T-helper 9 cell (primary cell): ENCODE data around the gene CEP57L1.
A peak's percentile ranks its signal among the peaks of the same experiment; 100 is the strongest.
"Not testable (repeated sequence)": the region's sequence is repeated elsewhere in the genome, so short reads cannot be mapped to it uniquely, and the experiment has no call there.

Experiments used
- DNase-seq: peaks from one replicate; pipeline ENCODE4 v3.0.0-alpha.2; 2020

Gene CEP57L1

DNA sequence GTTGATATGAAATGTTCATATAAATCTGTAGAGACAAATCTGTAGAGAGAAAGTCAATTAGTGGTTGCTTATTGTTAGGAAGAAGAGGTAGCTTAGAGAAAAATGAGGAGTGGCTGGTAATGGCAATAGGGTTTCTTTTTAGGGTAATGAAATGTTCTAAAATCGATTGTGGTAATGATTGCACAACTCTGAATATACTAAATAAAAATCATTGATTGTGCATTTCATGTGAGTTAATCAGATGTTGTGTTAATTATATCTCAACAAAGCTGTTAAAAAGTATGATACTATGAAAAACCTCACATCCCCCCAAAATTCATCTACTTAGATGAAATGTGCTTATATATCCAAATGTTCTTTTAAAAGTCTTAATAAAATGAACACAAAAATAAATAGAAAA lies 84.2 kb downstream of the CEP57L1 start:
- DNase-seq = no peak

DNA sequence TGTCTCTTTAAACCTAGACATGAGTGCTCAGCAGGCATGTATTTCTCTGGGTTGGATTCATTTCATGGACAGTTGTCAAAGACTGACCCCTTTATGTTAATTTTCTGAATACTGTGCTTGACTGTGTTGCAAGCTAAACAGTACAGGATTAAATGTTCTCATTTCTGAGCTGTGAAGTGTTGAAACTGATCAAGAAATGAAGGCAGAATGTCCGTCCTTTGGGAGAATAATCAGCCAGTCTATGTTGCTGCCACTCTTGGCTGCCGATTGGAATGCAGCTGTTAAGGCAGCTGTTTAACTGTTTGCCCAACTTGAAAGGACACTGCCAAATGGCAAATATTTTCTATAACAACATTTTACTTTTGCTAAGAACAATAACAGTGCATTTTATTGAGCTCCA lies 87.3 kb downstream of the CEP57L1 start:
- no peak for DNase-seq

DNA sequence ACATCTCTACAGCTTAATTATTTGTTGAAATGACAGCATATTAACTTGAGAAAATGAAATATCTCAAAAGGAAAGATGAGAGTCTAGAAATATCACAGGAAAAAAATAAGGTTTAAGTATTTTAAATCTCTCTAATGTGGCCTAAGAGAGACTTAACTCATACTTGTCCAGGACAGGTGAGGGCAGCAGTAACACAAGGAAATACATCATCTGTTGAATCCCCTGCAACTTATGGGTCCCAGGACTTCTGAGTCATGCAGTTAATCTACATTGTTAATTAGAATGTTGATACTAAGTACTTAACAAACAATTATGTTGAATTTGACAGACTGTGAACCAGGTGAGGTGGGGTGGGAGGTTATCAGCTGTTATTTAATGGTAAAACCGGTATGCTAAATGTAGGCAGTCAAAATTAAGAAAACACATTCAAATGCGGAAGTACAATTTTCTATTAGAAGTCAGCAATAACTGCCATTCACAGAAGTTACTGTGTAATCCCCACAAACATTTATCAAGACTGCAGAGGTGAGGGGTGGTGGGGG lies 87.9 kb downstream of the CEP57L1 start:
- DNase-seq = no peak

DNA sequence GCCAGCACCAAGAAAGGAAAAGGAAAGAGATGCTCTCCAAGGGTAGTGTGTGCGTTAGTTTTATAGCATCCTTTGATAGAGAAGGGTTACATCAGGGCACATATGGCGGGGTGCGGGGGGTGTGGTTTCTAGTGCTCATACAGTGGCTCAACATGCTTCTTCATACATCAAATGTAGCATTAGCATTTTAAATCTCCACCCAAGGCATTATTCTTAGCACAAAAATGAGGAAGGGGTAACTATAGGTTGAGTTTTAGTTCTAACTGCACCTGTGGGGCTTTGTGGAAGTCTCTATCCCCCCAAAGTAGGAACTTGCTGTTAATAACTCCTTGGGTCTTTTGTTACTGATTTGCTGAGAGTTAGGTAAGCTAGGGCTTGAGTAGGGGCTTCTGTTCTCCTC lies 89.3 kb downstream of the CEP57L1 start:
- DNase-seq = no peak

DNA sequence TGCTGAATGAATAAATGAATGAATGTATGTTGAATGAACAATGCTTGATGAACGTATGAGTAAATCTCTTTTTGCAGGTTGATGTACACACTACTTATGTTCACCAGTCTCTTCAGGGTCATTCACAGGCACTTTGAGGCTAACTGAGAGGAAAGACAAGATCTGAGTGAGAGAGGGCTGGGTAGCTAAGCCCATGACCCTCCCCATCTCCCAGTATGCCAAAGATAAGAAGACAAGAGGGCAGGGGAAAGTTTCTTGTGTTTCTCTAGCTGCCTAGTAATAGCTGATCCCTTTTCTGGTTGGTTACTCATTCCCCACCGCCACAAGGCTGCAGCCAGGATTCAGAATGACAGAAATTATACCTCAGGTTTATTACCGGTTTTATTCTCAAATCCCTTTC lies 90.7 kb downstream of the CEP57L1 start:
- DNase-seq = no peak

DNA sequence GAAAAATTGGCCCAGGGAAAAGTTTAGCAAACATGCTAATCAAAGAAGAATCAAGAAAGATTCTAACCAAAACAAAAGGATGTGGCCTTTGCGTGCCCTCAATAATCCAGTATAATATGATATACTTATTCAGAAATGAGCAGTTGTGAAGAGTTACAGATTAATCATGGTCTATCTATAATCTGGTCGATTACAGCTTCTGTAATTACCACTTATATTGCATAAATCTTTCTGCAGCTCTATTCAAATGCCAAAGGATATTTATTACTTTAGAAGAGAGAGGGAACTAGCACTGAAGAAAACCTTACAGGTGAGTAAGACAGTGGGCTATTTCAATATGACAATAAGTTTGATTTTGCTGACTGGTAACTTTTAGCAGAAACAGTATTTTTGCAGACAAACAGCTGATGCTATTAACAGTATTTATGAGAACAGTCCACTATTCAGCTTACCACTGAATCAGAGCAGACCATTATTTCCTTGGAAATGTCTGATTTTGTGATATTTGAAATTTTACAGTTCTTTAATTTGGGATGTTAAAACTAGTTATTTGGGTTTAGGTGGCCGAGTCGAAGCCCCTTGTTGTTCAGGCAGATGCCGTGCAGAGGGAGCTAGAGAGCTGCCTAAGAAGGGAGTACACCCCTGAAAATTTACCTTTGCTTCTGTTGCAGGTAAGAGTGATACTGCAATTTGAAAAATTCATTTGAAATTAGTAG lies 92.2 kb downstream of the CEP57L1 start:
- DNase-seq = peak; percentile 45

DNA sequence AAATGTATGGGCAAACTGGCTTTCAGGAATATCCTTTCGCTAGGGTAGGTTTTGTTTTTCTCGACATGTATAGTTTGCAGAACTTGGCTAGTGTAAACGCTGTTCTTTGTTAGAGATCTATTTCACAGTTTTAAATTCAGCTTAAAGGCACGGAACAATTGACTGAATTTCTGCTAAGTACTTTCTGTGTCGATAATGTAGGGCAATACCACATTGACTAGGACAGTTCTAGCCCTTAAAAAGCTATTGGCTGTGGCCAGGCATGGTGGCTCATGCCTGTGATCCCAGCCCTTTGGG lies 92.8 kb downstream of the CEP57L1 start:
- DNase-seq = no peak

DNA sequence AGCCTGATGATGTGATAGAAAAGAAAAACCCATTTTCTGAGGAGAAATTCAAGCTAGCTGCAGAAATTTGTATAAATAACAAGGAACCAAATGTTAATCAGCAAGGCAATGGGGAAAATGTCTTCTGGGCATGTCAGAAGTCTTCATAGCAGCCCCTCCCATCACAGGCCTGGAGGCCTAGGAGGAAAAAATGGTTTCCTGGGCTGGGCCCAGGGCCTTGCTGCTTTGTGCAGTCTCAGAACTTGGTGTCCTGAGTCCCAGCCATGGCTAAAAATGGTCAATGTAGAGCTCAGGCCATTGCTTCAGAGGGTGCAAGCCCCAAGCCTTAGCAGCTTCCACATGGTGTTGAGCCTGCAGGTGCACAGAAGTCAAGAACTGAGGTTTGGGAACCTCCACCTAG lies 96.1 kb downstream of the CEP57L1 start:
- not testable (repeated sequence) for DNase-seq

DNA sequence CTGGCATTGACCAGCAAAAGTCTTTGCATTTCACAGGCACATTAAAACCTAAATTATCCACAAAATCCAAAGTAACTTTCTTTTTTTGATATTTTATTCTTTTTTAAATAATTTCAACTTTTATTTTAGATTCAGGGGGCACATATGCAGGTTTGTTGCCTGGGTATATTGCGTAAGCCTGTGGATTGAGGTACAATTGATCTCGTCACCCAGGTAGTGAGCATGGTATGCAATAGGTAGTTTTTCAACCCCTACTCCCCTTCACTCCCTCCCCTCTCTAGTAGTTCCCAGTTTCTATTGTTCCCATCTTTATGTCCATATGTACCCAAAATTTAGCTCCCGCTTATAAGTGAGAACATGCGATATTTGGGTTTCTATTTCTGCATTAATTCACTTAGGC lies 97.6 kb downstream of the CEP57L1 start:
- DNase-seq = no peak

DNA sequence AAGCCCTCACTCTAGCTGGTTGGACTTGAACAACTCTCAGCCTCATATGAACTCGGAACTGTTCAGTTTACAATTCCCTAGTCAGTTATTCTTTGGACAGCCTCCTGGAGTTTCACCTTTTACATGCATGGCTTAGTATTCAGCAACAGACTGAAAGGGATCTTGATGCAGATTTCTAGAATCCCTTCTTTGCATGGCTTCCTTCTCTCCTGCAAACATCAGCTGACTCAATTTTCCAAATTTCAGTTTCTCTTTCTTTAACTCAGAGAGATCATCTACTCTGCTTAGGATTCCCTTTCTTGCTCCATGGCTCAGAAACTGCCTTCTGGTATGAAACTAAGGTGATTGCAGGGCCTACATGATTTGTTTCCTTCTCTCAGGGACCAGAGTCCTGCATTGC lies 99.6 kb downstream of the CEP57L1 start:
- DNase-seq = no peak

DNA sequence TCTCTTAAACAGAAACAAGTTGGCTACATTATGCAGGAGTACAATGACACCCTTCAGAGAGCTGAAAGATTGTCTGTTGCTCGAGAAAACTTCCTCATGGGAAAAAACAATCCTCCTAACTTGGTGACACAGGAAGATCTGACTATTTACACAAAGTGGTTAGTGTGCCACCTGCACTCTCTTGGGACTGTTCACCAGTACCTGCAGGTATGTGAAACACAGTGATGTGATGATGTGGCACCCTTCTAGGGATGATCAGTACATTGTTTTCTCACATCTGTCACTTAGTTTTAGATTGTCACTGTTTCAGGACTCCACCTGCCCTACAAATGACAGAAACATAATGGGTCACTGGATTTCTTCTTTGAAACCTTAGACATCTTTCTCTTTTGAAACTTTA lies 101.8 kb downstream of the CEP57L1 start:
- DNase-seq = no peak

DNA sequence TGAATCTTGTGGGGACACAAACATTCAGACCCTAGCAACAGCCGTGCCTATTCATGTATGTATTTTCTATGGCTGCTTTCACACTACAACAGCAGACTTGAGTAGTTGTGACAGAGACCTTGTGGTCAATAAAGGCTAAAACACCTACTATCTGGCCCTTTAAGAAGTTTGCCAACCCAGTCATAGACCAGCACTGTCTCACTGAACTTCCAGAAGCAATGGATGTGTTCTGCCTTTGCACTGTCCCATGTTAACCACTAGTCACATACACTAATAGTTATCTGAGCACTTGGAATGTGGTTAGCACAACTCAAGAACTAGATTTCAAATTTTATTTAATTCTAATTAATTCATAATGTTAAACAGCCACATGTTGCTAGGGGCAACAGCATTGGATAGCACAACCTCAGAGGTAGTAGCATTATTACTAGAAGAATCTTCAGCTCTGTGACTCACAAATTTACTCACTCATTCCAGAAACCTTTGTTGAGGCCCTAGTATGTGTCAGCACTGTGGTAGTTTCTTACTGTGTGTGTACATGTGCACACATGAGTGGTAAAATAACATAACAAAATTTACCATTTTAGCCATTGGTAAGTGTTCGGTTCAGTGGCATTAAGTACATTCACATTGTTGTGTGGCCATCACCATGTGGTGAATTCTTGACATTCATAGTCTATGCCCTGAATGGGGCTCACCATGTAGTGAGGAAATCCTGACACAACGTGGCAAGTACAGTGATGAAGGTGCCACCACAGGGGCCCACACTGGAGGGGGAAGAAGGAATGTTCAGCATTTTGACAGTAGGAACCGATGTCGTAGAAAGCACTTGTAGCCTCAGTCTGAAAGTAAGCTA lies 107.3 kb downstream of the CEP57L1 start:
- DNase-seq = no peak

DNA sequence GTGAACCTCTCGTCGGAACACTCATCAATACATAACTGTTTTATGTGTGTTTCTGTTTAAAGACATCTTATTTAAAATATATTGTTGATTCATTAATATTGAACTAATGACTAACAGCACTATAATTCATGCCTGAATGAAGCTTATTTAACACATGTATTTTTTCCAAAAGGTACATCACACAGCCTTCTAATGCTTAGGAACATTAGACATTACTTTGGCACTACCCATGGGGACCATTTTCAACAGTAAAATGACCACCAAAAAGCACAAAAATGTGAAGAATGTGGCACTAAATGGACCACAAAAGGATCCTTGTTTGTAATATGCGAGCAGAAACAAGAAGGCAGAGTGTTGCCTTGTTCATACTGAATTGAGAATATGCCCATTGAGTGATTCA lies 109.2 kb downstream of the CEP57L1 start:
- DNase-seq = no peak

DNA sequence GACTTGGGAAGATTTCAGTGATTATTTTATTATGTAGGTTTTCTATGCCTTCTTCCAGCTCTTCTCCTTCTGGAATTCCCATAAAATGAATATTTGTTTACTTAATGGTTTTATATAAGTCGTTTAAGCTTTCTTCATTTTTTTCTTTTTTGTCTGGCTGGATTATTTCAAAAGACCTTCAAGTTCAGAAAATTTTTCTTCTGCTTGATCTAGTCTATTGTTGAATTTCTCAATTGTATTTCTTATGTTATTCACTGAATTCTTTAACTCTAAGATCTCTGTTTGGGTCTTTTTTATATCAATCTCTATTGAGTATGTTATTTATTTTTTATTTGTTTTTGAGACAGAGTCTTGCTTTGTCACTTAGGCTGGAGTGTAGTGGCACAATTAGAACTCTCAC lies 117.4 kb downstream of the CEP57L1 start:
- no peak for DNase-seq
